ENCODE results near the gene PIK3C2G. TPM values are rescaled to one million over a fixed set of nuclear protein-coding genes. Genes with fewer than 3 reads are reported as not detected.
"Not testable (repeated sequence)": the region's sequence is repeated elsewhere in the genome, so short reads cannot be mapped to it uniquely, and the experiment has no call there.

PIK3C2G gene
- total RNA-seq, 1 experiment from 2014 or later: 0.10 TPM

DNA sequence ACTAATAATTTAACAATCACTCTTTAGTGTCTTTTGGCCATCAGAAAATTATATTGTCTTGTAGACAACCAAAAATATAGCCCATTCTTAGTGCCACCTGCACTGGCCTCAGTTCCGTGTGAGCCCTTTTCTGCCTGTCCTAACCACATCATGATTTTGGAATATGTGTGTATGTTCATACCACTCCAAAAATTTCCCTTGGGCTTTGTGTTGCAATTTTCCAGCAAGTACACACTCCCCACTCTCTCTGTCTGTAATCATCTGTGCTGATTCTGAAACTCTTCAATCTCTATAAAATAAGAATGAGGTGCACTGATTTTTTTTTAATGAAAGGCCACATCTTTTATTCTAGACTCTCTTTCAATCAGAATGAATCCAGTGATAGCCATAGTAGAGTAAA is 196.0 kb downstream of the PIK3C2G start:
- no peak for DNase-seq (ENCODE audit: extremely low read depth, low read depth)

DNA sequence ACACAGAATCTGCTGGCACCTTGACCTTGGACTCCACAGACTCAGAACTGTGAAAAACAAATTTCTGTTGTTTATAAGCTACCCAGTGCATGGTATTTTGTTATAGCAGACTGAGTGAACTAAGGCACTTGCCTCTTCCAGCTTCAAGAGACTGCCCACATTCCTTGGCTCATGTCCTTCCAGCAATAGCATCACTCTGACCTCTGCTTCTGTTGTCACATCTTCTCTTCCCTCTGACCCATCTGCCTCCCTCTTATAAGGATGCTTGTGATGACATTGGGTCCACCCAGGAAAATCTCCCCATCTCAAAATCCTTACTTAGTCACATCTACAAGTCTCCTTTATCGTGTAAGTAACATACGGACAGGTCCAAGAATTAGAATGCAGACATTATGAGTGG is 200.4 kb downstream of the PIK3C2G start:
- DNase-seq (ENCODE audit: extremely low read depth, low read depth): no peak

DNA sequence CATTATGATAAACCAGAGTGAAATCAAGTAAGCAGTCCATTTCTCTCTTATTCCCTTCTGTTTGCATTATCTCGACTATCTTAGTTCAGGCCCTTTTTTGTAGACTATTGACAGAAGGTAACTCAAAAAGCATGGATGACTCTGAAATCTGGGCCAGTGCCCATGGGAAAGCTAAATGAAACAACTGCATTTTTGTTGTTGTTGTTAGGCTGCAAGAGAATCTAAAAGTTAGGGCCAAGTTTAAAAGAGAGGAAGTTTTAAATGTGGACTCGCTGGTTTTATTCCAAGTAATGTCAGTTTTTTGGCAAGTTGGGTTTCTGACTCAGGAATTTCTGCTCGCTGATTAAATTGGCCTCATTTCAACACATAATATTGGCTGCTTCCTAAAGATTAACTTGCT is 201.1 kb downstream of the PIK3C2G start:
- DNase-seq (ENCODE audit: extremely low read depth, low read depth): no peak

DNA sequence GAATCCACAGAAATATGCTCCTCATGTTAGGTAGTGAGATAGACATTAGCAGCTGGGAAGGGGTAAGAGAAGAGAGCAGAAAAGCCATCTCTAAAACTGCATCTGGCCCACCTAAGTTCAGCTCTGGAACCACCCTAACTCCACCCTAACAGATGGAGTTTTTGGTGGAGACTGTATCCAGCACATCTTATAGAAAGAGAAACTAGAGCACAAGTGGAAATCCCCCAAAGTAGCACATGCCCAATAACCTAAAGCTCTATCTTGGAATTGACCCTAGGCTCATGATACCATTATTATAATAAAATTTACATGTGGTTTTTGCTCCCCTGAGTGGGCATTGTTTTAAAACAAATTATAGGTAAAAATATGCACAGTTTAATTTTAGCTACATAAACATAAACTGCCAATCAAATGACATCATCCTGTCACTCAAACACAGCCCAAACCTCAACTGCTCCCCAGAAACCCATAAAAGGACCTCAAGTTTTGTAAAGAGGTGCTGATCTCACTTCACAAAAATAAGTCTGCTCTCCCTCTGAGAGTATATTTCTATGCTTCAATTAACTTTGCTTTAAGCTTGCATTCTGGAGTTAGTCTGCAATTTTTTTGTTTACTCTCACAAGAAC is 206.4 kb downstream of the PIK3C2G start:
- no peak for DNase-seq (ENCODE audit: extremely low read depth, low read depth)

DNA sequence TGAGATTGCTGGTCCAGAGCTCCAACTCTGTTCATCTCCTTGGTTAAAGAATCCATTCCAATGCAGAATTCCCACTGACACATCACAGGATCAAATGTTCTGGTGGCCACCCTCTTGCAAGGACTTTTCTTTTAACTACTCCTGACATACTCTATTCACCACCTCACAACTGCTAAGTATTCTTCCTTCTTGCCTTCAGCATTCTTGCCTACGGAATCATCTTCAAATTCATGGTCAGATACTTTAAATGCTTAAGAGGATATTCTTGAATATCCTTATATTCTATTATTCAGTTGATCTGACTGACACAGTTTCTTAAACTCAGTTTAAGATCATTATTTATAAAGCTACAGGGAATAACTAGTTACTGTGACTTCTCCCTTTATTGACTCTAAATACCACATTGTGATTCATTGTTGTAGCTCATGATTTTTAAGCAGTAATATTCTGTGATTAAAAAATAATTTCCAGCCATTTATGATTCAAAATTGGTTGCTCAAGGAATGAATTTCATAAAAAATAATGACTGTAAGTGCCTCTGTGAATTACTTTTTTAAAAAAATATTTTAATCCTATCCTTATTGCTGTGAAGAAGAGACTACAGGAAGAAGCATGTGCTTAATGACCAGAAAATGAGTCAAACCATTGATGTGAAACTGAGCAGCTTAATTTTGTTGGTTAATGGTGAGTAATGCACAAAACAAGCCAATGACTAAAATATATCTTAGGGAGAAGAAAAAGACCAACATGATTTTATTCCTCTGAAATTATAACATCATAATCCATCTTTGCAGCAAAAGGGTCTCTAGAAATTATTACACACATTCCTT is 207.1 kb downstream of the PIK3C2G start:
- no peak for DNase-seq (ENCODE audit: extremely low read depth, low read depth)

DNA sequence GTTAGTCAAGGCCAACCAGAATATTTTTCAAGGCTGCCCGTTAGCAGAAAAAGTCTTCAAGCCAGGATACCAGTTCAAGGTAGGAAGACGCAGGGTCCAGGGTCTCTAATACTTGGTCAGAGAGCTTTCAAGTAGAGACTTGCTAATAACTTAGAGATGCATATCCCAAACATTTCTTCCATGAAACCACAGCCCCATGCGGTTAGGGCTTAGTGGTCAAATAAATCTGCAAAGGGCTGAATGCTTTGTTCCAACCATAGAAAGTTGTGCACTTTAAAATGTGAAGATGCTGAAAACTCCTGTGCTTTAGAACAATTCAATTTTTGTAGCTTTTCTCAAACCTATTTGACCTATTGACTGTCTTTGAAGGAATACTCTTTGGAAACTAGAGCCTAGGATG is 208.9 kb downstream of the PIK3C2G start:
- DNase-seq (ENCODE audit: extremely low read depth, low read depth): no peak

DNA sequence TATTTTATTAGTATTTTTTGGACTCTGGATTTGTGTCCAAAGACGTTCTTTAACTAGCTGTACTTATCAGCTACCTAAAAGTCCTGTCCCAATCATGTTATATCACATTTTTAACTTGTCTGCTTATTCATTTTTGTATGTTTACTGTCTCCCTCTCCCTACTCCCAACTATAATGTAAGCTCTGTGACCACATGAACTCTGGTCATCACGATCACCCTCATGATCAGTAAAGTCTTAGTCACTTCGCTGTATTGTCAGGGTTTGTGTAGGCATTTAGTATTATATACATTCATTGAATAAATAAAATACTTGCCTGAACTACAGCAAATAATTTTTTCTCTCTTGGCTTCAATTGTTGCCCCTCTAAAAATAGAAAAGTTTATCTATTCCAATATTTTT is 211.0 kb downstream of the PIK3C2G start:
- DNase-seq (ENCODE audit: extremely low read depth, low read depth): no peak

DNA sequence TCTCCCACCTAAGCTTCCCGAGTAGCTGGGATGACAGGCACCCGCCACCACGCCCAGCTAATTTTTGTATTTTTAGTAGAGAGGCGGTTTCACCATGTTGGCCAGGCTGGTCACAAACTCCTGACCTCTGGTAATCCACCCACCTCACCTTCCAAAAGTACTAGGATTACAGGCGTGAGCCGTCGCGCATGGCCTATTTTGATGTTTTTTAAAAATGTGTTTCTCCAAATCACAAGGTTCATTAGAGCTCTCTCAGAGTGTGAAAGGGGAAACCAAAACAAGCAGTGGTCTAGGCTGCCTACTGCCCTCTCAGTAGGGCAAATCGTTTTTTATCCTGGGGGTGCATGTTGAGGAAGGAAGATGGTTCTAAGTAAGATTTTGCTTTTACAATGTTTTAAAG is 211.5 kb downstream of the PIK3C2G start:
- no peak for DNase-seq (ENCODE audit: extremely low read depth, low read depth)

DNA sequence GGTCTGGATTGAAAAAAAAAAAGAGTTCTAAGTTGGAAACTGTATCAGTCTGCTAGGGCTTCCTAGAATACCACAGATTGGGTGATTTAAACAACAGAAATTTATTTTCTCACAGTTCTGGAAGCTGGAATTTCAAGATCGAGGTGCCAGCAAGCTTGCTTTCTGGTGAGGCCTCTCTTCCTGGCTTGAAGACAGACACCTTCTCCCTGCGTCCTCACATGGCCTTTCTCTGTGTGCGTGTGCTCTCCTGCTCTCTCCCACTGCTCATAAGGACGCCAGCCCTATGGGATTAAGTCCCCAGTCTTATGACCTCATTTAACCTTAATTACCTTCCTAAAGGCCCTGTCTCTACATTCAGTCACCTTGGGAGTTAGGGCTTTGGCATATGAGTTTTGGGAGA is 215.5 kb downstream of the PIK3C2G start:
- DNase-seq (ENCODE audit: extremely low read depth, low read depth): no peak

DNA sequence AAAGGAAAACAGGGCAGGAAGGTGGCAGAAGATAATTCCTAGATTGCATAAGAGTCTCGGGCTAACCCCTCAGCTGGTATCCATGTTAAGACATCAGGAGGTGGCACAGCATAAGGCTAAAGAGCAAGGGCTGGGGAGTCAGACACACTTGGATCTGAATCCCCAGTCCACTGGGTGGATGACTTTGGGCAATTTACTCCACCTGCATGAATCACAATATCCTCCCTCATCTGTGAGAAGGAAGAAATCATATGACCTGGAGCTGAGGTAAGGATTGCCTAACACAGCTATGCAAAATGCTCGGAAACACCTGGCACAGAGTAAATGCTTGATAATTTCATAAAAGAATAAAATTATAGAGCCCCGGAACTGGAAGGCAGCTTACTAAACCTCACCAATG is 217.9 kb downstream of the PIK3C2G start:
- DNase-seq (ENCODE audit: extremely low read depth, low read depth): no peak

DNA sequence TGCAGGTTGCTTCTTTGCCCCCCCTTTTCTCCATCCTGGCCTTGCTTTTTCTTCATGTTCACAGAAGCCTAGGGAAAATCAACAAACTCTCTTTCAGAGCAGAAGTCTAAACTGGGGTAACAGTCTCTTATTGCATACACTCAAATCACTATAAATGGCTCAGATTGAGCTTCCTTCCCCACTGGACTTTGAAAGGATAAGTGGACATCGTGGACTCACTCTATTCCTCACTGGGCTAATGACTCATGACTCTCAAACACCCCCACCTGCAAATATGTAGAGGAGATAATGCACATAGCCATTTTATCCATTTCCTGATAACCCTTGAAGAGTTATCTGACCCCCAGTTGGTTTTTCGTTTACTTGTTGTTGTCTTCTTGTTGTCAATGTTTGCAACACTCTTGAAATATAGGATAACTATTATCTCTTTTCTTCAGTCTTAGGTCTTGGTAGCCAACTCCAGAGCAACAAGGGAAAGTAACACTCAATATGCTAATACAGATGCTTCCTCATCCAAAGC is 221.3 kb downstream of the PIK3C2G start:
- no peak for DNase-seq (ENCODE audit: extremely low read depth, low read depth)

DNA sequence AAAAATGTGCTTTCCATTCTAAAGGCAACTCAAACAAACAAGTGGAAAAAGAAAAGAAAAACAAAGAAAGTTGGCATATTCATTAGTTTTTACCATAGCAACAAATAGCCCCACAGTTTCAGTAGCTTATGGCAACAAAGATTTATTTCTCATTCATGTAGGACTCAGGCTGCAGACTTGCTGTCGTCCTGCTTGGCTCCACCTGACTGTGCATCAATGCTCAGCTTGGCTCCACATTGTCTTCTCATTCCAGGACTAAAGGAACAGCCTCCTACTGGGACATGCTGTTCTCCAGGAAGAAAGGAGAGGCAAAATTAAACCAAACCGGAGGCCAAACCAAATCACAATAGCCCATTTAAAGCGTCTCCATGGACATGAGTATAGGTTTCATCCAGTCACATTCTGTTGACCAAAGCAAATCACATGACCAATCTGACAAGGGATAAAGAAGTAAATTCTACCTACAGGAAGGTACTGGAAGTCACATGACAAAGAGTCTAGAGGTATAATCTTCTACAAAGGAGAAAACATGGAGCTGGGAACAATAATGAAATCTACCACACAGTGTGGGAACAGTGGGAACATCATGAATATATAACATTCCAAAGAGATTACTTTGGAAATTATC is 222.5 kb downstream of the PIK3C2G start:
- DNase-seq (ENCODE audit: extremely low read depth, low read depth): no peak

DNA sequence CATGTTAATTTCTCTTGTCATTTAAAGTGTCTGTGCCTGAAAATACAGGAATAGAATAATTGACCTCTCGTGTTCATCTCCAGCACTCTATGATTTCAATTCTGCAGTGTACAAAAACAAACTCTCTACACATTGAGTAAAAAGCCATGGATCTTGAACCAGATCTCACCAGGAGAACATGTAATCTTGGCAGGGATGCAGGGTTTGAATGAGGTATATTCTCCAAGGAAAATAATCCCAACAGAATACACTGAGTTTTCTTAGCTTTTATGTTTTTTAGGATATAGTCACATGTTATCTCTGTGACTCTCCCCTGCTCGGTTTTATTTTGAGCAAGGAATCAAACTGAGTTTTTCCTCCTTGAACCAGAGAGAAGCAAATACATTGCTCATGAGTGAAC is 224.7 kb downstream of the PIK3C2G start:
- no peak for DNase-seq (ENCODE audit: extremely low read depth, low read depth)

DNA sequence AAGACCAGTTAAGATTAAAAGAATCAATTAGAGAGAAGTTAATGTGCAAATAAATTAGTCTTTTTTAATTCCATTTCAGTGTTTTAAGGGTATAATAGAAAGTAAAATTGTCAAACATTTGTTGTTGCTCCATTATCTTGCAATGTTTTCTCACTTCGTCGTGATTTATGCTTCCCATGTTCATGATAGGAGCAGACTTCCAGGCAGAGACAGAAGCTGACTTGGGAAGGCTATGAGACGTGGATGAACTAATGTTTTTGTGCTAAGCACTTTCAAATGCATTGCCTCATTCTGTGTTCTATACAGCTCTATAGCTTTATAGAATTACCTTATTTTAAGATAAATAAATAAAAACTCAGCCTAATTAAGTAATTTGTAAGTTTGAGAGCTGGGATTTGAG is 226.2 kb downstream of the PIK3C2G start:
- DNase-seq (ENCODE audit: extremely low read depth, low read depth): no peak

DNA sequence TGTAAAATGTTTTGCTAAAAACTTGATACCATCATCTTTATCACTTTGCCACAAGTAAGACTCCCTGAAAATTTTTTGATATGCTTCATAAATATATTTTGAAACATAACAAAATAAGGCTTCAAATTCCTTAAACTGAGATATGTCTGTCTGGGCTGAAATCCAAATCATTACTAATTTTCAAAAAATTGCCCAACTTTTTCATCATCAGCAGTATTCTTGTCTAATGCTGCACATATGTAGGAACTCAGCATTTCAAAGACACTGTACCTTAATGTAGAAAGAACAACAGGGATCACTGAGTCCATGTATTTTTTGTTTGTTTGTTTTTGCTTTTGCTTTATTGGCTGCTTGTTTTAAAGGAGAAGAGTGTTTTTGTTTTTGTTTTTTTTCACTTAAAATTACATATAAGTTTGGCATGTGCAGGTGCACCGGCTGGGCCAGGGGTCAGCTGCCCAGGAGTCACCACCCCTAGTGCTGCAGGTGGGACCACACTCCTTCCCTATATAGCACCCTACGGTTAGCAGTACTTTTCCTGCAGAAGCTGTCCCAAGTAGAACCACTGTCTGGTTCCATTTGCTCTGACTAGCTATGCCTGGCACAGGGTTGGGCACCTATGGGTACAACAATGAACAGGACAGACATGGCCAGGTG is 231.2 kb downstream of the PIK3C2G start:
- DNase-seq (ENCODE audit: extremely low read depth, low read depth): no peak

DNA sequence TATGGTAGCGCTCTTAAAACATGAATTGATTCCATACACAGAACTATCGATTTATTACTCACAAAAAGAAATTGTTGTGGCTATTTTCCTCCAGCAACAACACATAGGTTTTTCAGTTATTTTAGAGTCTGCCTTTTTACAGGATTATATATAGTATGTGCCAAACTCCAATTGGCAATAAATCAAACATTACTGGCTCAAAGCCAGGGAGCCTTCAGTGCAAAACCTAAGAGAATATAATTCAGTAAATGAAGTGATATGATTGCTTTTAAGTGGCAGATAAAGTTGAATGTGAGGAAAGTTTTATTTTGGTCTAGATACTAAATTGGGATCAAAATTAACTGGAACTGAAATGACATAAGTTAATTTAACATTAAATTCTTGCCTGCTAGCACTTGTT is 234.8 kb downstream of the PIK3C2G start:
- DNase-seq (ENCODE audit: extremely low read depth, low read depth): no peak

DNA sequence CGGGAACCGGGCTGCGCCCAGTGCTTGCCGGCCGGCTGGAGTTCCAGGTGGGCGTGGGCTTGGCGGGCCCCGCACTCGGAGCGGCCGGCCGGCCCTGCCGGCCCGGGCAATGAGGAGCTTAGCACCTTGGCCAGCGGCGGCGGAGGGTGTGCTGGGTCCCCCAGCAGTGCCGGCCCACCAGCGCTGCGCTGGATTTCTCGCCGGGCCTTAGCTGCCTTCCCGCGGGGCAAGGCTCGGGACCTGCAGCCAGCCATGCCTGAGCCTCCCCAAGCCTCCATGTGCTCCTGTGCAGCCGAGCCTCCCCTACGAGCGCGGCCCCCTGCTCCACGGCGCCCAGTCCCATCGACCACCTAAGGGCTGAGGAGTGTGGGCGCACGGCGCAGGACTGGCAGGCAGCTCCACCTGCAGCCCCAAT is 238.8 kb downstream of the PIK3C2G start:
- not testable (repeated sequence) for DNase-seq (ENCODE audit: extremely low read depth, low read depth)

DNA sequence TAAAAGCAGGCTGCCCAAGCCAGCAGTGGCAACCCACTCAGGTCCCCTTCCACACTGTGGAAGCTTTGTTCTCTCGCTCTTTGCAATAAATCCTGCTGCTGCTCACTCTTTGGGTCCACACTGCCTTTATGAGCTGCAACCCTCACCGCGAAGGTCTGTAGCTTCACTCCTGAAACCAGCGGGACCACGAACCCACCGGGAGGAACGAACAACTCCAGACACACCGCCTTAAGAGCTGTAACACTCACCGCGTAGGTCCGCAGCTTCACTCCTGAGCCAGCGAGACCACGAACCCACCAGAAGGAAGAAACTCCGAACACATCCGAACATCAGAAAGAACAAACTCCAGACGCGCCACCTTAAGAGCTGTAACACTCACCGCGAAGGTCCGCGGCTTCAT is 239.4 kb downstream of the PIK3C2G start:
- DNase-seq (ENCODE audit: extremely low read depth, low read depth): not testable (repeated sequence)

DNA sequence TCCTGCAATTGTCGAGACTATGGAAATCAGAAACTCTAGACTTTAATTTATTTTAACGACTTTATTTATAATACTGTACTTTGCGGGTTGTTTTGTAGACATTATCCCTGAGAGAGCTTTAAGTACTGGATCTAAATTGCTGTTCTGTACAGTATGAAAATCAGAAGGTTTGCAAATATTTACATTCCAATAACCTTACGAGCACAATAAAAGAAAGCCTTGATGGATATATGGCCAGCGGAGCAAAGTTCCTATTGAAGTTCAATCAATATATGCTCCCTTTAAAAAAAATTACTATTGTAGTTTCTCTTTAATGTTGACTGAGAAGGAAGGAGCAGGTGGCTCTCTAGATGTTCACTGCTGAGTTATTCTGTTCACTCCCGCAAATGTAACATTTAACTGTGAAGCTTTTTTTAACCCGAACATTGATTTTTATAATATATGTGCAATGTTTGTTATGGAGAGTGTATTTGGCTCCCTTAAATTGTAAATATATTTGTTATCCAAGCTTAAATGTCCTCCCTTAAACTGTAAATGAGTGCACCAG is 241.2 kb downstream of the PIK3C2G start:
- DNase-seq (ENCODE audit: extremely low read depth, low read depth): no peak

DNA sequence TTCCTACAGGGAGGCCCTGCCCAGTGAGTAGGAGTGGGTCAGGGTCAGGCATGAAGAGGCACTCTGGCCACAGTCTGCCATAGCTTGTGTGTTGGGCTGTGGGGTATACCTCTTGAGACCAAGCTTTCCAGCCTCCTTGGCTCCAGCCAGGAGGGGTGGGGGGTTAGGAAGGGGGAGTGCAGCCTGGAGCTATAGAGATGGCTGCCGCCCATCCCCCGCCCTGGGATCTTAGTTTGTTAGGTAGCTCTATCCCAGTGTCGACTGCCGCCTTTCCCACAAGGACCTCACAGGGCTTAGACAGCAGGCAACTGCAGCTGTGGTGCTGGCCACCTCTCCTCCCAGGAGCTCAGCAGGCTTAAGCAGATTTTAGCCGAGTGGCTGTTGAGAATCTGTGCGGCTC is 260.1 kb downstream of the PIK3C2G start:
- DNase-seq (ENCODE audit: extremely low read depth, low read depth): no peak

DNA sequence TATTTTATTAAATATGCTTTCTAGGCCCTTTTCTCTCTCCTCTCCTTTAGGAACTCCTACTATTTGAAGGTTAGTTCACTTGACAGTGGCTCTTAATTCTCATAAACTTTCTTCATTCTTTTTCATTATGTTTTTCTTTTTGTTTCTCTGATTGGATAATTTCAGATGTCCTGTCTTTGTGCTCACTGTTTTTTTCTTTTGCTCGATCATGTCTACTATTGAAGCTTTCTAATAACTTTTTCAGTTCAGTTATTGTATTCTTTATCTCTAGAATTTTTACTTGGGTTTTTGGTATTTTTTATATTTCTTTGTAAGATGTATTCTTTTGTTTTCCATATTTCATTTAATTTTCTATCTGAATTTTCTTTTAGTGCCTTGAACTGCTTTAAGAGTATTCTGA is 261.5 kb downstream of the PIK3C2G start:
- no peak for DNase-seq (ENCODE audit: extremely low read depth, low read depth)

Measured in NCI-H460 (cell line).